ENCODE measurements around the gene EEF2K. TPM values are rescaled to one million over a fixed set of nuclear protein-coding genes. Genes with fewer than 3 reads are reported as not detected.
A peak's percentile ranks its signal among the peaks of the same experiment; 100 is the strongest.
"Not testable (repeated sequence)": the region's sequence is repeated elsewhere in the genome, so short reads cannot be mapped to it uniquely, and the experiment has no call there.

EEF2K gene
- total RNA-seq, 3 donors from 2014 or later = 23.3 to 40.5 (median 30.0) TPM

DNA sequence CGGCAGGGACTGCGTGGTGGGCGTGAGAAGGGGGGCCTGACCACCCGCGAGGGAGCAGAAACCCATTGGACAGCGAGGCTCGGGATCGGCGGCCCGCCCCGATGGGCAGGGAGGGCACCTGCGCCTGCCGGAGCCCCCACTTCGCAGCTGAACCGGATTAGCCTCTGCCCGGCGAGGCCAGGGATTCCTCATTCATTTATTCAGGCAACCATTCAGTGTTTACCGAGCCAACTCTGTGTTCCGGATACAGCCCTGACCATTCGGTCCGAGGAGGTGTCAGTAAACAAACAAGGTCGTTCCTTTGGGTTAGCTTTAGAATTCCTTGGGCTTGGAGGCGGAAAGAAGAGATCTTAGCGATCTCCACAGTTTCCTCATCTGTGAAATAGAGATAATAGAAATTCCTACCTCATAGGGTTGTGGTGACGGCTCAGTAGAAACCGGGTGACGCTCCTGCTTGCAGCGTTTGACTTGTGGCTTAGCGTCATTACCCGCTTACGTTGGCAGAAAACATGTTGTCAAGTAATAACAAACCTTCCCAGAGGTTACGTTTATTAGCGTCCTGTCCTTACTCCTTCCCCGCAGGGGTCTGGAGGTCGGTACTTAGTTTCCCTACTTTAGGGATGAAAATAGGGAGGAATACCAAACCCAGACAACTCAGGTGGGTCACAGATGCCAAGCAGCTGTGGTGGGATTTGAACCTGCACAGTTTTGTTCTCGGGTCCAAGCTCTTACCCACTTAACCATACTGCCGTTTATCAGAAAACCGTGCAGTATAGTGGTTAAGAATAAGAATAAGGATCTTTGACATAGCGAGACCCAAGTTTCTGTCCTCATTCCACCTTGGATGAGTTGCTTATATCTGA, 92.0 kb downstream of the EEF2K start:
- H3K27me3 ChIP-seq = no peaks in the 10 kb centered on the region
- peaks cover 3 to 9% of the 10 kb centered on the region in 2 donors for H3K4me1 ChIP-seq
- peak in 1 of 2 donors; percentile 62 for DNase-seq (ENCODE audit: low spot score in 2 of 2)
- intact Hi-C loops (cut with DNase I; ENCODE audit: low total_unique reads) = loop anchor here (5.0 to 10.0 kb wide), 2 partner anchors 293 to 346 kb away; partner anchors contain the start of genes MOSMO, PDZD9 and UQCRC2
- TF ChIP-seq, protein P1, sequence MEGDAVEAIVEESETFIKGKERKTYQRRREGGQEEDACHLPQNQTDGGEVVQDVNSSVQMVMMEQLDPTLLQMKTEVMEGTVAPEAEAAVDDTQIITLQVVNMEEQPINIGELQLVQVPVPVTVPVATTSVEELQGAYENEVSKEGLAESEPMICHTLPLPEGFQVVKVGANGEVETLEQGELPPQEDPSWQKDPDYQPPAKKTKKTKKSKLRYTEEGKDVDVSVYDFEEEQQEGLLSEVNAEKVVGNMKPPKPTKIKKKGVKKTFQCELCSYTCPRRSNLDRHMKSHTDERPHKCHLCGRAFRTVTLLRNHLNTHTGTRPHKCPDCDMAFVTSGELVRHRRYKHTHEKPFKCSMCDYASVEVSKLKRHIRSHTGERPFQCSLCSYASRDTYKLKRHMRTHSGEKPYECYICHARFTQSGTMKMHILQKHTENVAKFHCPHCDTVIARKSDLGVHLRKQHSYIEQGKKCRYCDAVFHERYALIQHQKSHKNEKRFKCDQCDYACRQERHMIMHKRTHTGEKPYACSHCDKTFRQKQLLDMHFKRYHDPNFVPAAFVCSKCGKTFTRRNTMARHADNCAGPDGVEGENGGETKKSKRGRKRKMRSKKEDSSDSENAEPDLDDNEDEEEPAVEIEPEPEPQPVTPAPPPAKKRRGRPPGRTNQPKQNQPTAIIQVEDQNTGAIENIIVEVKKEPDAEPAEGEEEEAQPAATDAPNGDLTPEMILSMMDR (IDR thresholded peaks at IDR 0.05) = no peak
- TF ChIP-seq POLR2A (IDR thresholded peaks at IDR 0.05) (no peak), POLR2AphosphoS5 (IDR thresholded peaks at IDR 0.05) (peak; percentile 47 to 76 (median 58))
- peak overlapping the region; percentile 95 to 97 for H3K27ac ChIP-seq
- no peaks in the 10 kb centered on the region for H3K36me3 ChIP-seq
- H3K9me3 ChIP-seq = no peaks in the 10 kb centered on the region
- peak overlapping the region; percentile 82 to 98 (median 92) for H3K4me3 ChIP-seq

DNA sequence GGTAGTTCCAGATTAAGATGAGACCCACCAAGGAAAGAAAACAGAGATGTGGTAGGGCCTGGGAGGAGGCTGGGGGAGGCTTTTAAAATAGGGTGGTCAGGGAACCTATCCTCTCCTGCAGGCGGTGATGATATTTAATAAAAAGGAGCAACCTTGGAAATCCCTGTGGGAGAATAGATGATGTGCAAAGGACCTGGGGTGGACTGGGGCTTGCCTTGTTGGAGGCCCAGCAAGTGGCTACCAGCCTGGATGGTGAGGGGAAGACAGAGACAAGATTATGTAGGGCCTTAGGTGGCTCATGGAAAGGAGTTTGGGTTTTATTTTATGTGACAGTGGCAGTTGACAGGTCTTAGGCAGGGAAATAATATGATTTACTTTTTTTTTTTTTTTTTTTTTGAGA, 93.0 kb downstream of the EEF2K start:
- H3K9me3 ChIP-seq = no peaks in the 10 kb centered on the region
- H3K4me3 ChIP-seq = peak overlapping the region in 2 of 3 donors; percentile 82 to 98
- intact Hi-C loops (cut with DNase I; ENCODE audit: low total_unique reads) = loop anchor here (5.0 to 10.0 kb wide), 2 partner anchors 294 to 347 kb away; partner anchors contain the start of genes MOSMO, PDZD9 and UQCRC2
- peaks cover 3 to 9% of the 10 kb centered on the region in 2 donors for H3K4me1 ChIP-seq
- H3K27ac ChIP-seq = peak overlapping the region in 1 of 2 donors; percentile 95
- no peaks in the 10 kb centered on the region for H3K36me3 ChIP-seq
- TF ChIP-seq POLR2A (IDR thresholded peaks at IDR 0.05) (no peak), POLR2AphosphoS5 (IDR thresholded peaks at IDR 0.05) (no peak)
- DNase-seq (ENCODE audit: low spot score in 2 of 2) = no peak
- H3K27me3 ChIP-seq = no peaks in the 10 kb centered on the region

DNA sequence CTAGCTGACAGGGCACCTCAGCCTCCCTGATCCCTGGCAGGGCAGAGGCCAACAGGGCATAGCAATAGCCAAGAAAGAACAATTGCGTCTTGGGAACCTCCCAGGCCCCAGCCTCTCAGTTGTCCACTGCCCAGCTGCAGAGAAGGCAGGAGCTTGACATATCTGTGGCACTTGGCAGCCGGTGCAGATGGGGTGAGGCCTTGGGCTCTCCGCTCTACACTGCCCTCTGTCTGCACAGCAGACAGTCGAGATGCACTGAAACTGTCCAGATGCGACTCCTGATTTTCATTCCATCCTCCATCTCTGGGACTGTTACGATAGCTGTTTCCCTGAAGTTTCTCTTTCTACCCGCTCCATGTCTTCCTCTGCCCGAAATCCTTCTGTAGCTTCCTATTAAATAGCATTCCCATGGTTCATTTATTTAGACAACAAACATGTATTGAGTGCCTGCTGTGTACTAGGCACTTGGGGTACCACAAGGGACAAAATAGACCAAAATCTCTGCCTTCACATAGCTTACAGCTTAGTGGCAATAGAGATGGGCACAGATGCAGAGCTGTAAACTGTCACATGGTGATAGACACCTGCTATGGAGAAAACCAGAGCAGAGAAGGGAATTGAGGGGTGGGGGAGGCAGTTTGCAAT, 94.5 kb downstream of the EEF2K start:
- Histone ChIP-seq H3K4me1 (peaks cover 3 to 9% of the 10 kb centered on the region in 2 donors), H3K36me3 (no peaks in the 10 kb centered on the region), H3K27me3 (no peaks in the 10 kb centered on the region), H3K27ac (no peak overlapping the region), H3K4me3 (no peak overlapping the region), H3K9me3 (no peaks in the 10 kb centered on the region)
- DNase-seq (ENCODE audit: low spot score in 2 of 2) = no peak
- intact Hi-C loops (cut with DNase I; ENCODE audit: low total_unique reads) = loop anchor here (5.0 kb wide), 1 partner anchor 93 kb away; the partner anchor contains the start of gene EEF2K
- TF ChIP-seq POLR2AphosphoS5 (IDR thresholded peaks at IDR 0.05) = no peak
- TF ChIP-seq, protein P1 (IDR thresholded peaks at IDR 0.05) = peak in 2 of 3 donors; percentile 26 to 39
- no peak for TF ChIP-seq POLR2A (IDR thresholded peaks at IDR 0.05)

DNA sequence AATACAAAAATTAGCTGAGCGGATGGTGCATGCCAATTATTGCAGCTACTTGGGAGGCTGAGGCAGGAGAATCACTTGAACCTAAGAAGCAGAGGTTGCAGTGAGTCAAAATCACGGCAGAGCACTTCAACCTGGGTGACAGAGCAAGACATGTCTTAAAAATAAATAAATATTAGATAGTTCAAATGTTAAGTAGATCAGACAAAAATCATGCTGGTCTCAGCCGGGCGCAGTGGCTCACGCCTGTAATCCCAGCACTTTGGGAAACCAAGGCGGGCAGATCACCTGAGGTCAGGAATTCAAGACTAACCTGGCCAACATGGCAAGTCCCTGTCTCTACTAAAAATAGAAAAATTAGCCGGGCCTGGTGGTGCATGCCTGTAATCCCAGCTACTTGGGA, 95.3 kb downstream of the EEF2K start:
- H3K4me3 ChIP-seq, H3K27ac ChIP-seq: not testable (repeated sequence)
- intact Hi-C loops (cut with DNase I; ENCODE audit: low total_unique reads) = loop anchor here (5.0 kb wide), 1 partner anchor 94 kb away; the partner anchor contains the start of gene EEF2K

DNA sequence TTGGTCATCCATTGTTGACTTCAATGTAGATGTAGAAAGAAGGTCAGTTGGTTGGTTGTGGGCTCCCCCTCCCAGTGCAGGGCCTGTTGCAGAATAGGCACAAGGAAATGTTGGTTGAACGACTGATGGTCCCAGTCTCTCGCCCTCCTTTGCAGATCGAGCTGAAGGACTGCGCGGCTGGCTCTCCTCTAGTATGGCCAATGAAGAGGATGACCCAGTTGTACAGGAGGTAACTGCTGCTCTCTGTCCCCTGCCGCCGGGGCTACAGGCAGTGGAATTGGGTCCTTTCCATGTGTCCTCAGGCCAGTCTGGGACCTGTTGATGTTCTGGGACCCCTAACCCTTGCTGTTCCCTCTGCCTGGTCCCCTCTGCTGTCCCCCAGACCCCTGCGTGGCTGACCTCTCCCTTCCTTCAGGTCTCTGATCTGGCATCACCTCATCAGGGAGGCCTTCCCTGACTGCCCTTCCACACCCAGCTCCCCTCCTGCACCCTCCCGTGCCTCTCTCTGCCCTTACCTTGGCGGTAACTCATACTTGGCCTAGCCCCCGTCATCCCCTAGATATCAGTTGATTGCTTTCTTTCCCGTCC, 96.8 kb downstream of the EEF2K start:
- Histone ChIP-seq H3K9me3 (no peaks in the 10 kb centered on the region), H3K27me3 (no peaks in the 10 kb centered on the region), H3K36me3 (no peaks in the 10 kb centered on the region), H3K4me3 (no peak overlapping the region), H3K4me1 (peaks cover 3 to 9% of the 10 kb centered on the region in 2 donors), H3K27ac (no peak overlapping the region)
- intact Hi-C loops (cut with DNase I; ENCODE audit: low total_unique reads) = loop anchor here (5.0 kb wide), 1 partner anchor 96 kb away; the partner anchor contains the start of gene EEF2K
- TF ChIP-seq POLR2AphosphoS5 (IDR thresholded peaks at IDR 0.05) = no peak
- TF ChIP-seq POLR2A (IDR thresholded peaks at IDR 0.05) = no peak
- TF ChIP-seq, protein P1 (IDR thresholded peaks at IDR 0.05) = no peak
- DNase-seq (ENCODE audit: low spot score in 2 of 2) = no peak

More for the DNA sequence above, 95.3 kb downstream of the EEF2K start:
- not testable (repeated sequence) for H3K9me3 ChIP-seq; DNase-seq (ENCODE audit: low spot score in 2 of 2); H3K36me3 ChIP-seq; H3K4me1 ChIP-seq; H3K27me3 ChIP-seq
